Naive B cell (primary cell): ENCODE results near the gene SPRTN. TPM values are rescaled to one million over a fixed set of nuclear protein-coding genes. Genes with fewer than 3 reads are reported as not detected.
"Not testable (repeated sequence)": the region's sequence is repeated elsewhere in the genome, so short reads cannot be mapped to it uniquely, and the experiment has no call there.

Experiments used
- ATAC-seq, 2 donors: fragments of 150-1000 bp; cut with Tn5 transposase; 2 replicates each; pipeline ENCODE4 v1.10.0; 2021; ENCODE audit warnings: low read depth in 2 of 2, mild to moderate bottlenecking in 2 of 2, moderate library complexity in 2 of 2
- DNase-seq: peaks from one replicate; pipeline ENCODE4 v3.0.0; 2022
- H3K27ac Mint-ChIP-seq, 6 donors: one replicate each; pipeline ENCODE4 v1.8.0; 2020 to 2022; ENCODE audit warnings: mild to moderate bottlenecking in 6 of 6, mixed read lengths in 6 of 6, moderate library complexity in 5 of 6, inconsistent platforms in 2 of 6
- H3K27me3 Mint-ChIP-seq, 3 donors: one replicate each; pipeline ENCODE4 v1.8.0; 2021 to 2022; ENCODE audit warnings: mixed read lengths in 3 of 3, mild to moderate bottlenecking in 1 of 3
- H3K36me3 Mint-ChIP-seq, 2 donors: one replicate each; pipeline ENCODE4 v1.8.0; 2020 to 2022; ENCODE audit warnings: mixed read lengths in 2 of 2, inconsistent platforms in 1 of 2, mild to moderate bottlenecking in 1 of 2
- H3K4me1 Mint-ChIP-seq, 3 donors: one replicate each; pipeline ENCODE4 v1.8.0; 2020 to 2022; ENCODE audit warnings: mixed read lengths in 3 of 3, inconsistent platforms in 1 of 3, mild to moderate bottlenecking in 1 of 3, moderate library complexity in 1 of 3
- H3K4me3 Mint-ChIP-seq, 8 donors: one replicate each; pipeline ENCODE4 v1.8.0; 2020 to 2022; ENCODE audit warnings: mild to moderate bottlenecking in 8 of 8, mixed read lengths in 8 of 8, moderate library complexity in 8 of 8, inconsistent platforms in 2 of 8
- H3K9me3 Mint-ChIP-seq, 7 donors: one replicate each; pipeline ENCODE4 v1.8.0; 2020 to 2022; ENCODE audit warnings: mixed read lengths in 7 of 7, mild to moderate bottlenecking in 5 of 7, inconsistent platforms in 2 of 7, moderate library complexity in 1 of 7
- polyA plus RNA-seq, 6 donors: library from polyadenylated mRNA; unstranded; fragments of 300-500 nt; fragmentation: Illumina TruSeq; gene quantifications; one replicate each; pipeline ENCODE4 v1.2.3, GENCODE V29; 2021; ENCODE audit warnings: low read depth in 6 of 6

SPRTN gene
- polyA plus RNA-seq, 6 donors from 2014 or later = 15.6 to 24.7 (median 19.3) TPM

DNA sequence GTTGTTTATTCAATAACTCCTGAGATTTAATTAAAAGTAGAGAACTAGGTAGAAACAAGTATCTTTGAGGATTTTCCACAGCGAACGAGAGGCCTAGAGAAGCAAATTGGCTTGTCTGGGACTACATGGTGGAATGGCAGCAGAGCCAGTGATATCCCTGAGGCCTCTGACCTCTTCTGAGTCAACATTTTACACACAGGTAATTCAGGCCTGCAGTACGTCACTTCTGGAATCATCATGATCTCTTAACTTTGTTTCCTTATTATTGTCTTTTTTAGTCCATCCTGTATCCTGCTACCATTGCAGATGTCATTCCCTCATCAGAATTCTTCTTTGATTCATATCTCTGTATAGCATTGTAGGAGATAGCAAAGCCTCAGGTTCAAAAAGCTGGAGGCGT, 9.9 kb downstream of the SPRTN start:
- H3K9me3 Mint-ChIP-seq = no peaks in the 10 kb centered on the region
- no peaks in the 10 kb centered on the region for H3K27me3 Mint-ChIP-seq
- peaks cover 19 to 36% of the 10 kb centered on the region in 2 donors for H3K36me3 Mint-ChIP-seq
- no peak for DNase-seq
- no peak for ATAC-seq
- peaks cover 0 to 6% (median 0%) of the 10 kb centered on the region in 3 donors for H3K4me1 Mint-ChIP-seq
- no peak overlapping the region for H3K27ac Mint-ChIP-seq
- H3K4me3 Mint-ChIP-seq = no peak overlapping the region

DNA sequence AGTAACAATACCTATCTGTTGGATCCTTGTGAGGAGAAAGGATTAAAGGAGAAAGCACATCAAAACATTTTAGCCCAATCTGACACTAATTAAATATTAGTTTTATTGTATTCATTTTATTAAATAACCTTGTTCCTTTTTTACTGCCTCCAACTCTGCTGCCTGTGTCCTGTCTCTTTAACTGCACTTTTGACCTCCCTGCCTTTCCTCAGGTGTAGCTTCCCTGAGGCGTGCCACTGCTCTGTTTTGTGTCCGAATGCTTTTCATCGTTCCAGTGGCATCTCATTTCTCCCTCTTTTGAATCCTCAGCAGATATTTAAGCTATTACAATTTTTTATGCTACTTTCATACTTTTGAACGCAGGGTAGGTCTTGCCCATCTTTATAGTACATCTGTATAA, 10.3 kb downstream of the SPRTN start:
- Mint-ChIP-seq H3K4me1 (peaks cover 0 to 4% (median 0%) of the 10 kb centered on the region in 3 donors), H3K36me3 (peaks cover 19 to 37% of the 10 kb centered on the region in 2 donors), H3K4me3 (no peak overlapping the region), H3K27ac (no peak overlapping the region), H3K27me3 (no peaks in the 10 kb centered on the region), H3K9me3 (no peaks in the 10 kb centered on the region)
- no peak for ATAC-seq
- no peak for DNase-seq

DNA sequence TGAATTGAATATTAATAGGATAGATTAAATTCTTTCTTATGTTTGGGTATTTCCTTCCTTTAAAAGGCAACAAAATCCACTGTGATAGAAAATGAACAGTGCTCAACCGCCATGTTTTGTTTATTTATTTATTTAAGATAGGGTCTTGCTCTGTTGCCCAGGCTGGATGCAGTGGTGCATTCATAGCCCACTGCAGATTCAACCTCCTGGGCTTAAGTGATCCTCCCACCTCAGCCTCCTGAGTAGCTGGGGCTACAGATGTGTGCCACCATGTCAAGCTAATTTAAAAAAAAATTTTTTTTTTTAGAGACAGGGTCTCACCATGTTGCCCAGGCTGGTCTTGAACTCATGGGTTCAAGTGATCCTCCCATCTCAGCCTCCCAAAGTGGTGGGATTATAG, 10.8 kb downstream of the SPRTN start:
- not testable (repeated sequence) for H3K27me3 Mint-ChIP-seq, H3K4me3 Mint-ChIP-seq, H3K27ac Mint-ChIP-seq

DNA sequence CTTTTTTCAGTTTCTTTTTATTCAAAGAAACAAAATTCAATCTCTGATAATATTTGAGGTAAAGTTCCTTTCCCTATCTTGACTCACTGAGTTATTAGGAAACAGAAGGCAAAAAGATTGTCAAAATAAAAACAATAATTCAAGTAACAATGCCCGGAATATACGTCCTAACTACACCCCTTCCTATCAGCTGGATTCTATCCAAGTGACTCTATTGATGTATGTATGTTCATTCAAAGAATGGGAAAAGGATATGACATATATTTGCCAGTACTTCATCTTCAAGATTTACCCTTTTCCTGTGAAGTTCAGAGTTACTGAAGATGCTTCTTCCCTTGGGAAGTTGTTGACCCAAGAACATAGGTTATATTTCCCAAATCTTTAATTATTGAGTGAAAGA, 13.7 kb downstream of the SPRTN start:
- ATAC-seq = no peak
- peaks cover 0 to 4% (median 0%) of the 10 kb centered on the region in 3 donors for H3K4me1 Mint-ChIP-seq
- H3K36me3 Mint-ChIP-seq = peaks cover 19 to 29% of the 10 kb centered on the region in 2 donors
- no peaks in the 10 kb centered on the region for H3K9me3 Mint-ChIP-seq
- DNase-seq = no peak
- H3K27me3 Mint-ChIP-seq = no peaks in the 10 kb centered on the region
- peak overlapping the region in 1 of 6 donors; percentile 10 for H3K27ac Mint-ChIP-seq
- no peak overlapping the region for H3K4me3 Mint-ChIP-seq

More for the DNA sequence above, 10.8 kb downstream of the SPRTN start:
- DNase-seq, H3K9me3 Mint-ChIP-seq, H3K4me1 Mint-ChIP-seq, ATAC-seq: not testable (repeated sequence)
- peaks cover 19 to 37% of the 10 kb centered on the region in 2 donors for H3K36me3 Mint-ChIP-seq

DNA sequence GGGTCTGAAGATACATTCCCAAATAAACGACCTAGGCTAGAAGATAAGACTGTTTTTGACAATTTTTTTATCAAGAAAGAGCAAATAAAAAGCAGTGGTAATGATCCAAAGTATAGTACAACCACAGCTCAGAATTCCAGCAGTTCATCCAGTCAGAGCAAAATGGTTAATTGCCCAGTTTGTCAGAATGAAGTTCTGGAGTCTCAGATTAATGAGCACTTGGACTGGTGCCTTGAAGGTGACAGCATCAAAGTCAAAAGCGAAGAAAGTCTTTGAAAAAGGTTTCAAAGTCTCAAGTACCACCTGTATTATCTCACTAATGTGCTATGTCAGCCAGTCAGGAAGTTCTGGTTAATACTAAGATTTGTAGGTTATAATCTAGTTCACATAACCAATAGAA, 15.0 kb downstream of the SPRTN start:
- DNase-seq = no peak
- no peak for ATAC-seq
- Mint-ChIP-seq H3K4me1 (peaks cover 0 to 13% (median 9%) of the 10 kb centered on the region in 3 donors), H3K27me3 (no peaks in the 10 kb centered on the region), H3K27ac (no peak overlapping the region), H3K4me3 (no peak overlapping the region), H3K36me3 (peaks cover 19 to 29% of the 10 kb centered on the region in 2 donors), H3K9me3 (no peaks in the 10 kb centered on the region)

DNA sequence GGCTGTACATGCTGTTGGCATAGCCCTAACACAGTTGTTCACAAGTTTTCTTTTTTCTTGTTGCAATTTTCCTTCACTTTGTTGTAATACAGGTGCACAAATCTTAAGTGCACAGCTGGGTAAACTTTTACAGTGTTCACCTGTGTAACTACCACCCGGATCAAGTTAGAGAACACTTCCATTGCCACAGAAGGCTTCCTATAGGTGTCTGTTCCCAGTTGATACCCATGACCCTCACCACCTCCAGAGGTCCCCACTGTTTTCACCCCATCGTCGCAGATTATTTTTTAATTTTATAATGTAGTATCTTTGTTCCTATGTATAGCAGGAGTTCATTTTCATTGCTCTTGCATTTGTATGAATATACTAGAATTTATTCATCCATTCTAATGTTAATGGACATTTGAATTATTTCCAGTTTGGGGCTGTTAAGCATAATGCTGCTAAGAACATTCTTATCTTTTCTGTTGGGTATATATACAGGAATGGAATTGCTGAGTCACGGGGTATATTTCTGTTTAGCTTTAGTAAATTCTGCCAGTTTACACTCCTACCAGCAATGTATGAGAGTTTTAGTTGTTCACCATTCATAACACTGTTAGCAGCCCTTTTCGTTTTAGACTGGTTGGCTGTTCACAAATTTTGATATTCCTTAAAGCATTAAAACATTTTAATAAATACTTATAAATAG, 16.4 kb downstream of the SPRTN start:
- Mint-ChIP-seq H3K9me3 (no peaks in the 10 kb centered on the region), H3K4me1 (peaks cover 0 to 13% (median 9%) of the 10 kb centered on the region in 3 donors), H3K4me3 (no peak overlapping the region), H3K27ac (no peak overlapping the region), H3K27me3 (no peaks in the 10 kb centered on the region), H3K36me3 (peaks cover 12 to 21% of the 10 kb centered on the region in 2 donors)
- DNase-seq (no peak), ATAC-seq (no peak)

DNA sequence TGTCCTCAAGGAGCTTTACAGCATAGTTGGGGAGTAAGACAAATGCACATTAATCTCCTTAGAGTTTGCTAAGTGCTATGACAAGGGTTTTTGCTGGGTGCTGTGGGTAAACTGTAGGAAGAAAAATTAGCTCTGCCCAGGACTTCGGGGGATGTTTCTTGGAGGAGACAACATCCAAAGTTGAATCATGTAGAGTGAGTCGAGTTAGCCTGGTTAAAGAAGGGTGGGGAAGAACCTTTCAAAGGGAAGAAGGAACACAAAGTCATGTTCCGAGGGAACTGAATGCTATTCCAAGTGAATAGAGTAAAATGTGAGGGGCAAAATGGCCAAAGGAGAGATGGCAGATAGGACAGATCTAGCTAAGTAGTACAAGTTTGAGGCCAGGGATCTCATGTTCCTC, 17.1 kb downstream of the SPRTN start:
- no peaks in the 10 kb centered on the region for H3K27me3 Mint-ChIP-seq
- H3K27ac Mint-ChIP-seq = peak overlapping the region in 1 of 6 donors; percentile 86

DNA sequence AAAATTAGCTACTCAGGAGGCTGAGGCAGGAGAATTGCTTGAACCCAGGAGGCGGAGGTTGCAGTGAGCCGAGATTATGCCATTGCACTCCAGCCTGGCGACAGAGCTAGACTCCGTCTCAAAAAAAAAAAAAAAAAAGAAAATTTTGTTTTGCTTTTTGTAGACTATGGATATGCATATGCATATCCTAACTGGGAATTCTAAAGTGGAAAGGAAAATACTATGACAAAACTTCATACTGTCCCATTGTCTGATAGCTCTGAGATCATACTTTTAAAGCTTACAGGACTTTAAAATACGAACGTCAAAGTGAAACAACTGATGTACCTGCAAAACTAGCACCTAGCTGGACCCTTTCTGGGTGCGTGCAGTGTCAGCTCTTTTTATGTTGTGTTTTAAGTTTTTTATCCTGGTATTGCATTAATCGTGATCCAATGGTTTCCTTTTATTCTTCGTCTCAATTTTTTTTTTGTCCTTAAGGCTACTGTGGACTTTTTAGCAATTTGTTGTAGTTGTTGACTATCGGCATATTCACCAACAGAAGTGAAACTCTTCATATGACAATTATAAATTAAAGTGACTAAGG, 19.2 kb downstream of the SPRTN start:
- no peaks in the 10 kb centered on the region for H3K27me3 Mint-ChIP-seq
- H3K9me3 Mint-ChIP-seq = no peaks in the 10 kb centered on the region
- H3K27ac Mint-ChIP-seq = no peak overlapping the region
- peak in 1 of 2 donors; percentile 11 for ATAC-seq
- H3K36me3 Mint-ChIP-seq = peaks cover 6 to 18% of the 10 kb centered on the region in 2 donors
- DNase-seq = no peak
- no peak overlapping the region for H3K4me3 Mint-ChIP-seq
- H3K4me1 Mint-ChIP-seq = peaks cover 0 to 13% (median 9%) of the 10 kb centered on the region in 3 donors

More for the DNA sequence above, 17.1 kb downstream of the SPRTN start:
- Mint-ChIP-seq H3K9me3 (no peaks in the 10 kb centered on the region), H3K4me1 (peaks cover 0 to 13% (median 9%) of the 10 kb centered on the region in 3 donors), H3K36me3 (peaks cover 11 to 21% of the 10 kb centered on the region in 2 donors), H3K4me3 (no peak overlapping the region)
- ATAC-seq (no peak), DNase-seq (no peak)

DNA sequence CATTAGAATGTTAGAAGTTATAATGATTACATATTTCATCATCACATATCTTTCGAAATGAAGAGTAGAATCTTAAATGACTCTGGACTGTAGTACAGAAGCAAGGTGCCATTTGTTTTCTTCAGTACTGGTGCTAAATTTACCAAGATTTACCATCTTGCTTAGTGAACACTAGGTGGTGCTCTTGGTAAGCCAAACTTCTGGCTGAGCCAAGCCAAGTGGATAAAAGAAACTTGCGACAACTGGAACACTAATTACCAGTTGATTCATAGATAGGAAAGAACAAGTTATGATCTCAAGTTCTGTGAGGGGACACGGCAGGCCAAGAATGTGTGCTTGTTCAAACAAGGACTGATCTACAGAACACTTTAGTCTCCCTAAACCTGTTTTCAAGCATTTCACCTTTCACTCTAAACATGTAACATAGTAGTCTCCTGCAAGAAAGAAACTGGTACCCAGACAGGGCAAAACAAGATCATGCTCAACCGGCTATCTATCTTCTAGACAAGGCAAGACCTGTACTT, 19.8 kb downstream of the SPRTN start:
- ATAC-seq (peak; percentile 60 to 86), DNase-seq (peak; percentile 38)
- no peak overlapping the region for H3K4me3 Mint-ChIP-seq
- no peaks in the 10 kb centered on the region for H3K9me3 Mint-ChIP-seq
- H3K27ac Mint-ChIP-seq = peak overlapping the region in 1 of 6 donors; percentile 82
- peaks cover under 1 to 12% of the 10 kb centered on the region in 2 donors for H3K36me3 Mint-ChIP-seq
- no peaks in the 10 kb centered on the region for H3K27me3 Mint-ChIP-seq
- peaks cover 0 to 13% (median 9%) of the 10 kb centered on the region in 3 donors for H3K4me1 Mint-ChIP-seq

DNA sequence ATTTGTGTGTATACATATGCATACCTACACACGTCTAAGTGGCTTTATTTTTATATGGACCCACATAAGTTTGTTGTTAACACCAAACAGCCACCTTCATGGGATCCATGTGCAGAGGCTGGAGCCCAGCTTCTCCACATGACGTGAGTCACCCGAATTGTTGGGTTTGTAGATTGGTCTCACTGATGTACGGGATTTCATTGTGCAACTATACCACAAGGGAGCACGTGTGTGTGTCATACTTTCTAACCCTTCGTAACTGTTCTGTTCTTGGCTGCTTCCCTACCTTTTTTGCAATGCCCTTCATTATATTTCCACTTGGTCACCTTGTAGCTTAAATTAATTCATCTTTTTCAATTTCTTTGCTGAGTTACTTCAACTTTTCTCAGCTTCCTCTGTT, 21.0 kb downstream of the SPRTN start:
- DNase-seq (no peak), ATAC-seq (no peak)
- Mint-ChIP-seq H3K4me3 (no peak overlapping the region), H3K9me3 (no peaks in the 10 kb centered on the region), H3K27ac (peak overlapping the region in 3 of 6 donors; percentile 43 to 89 (median 61)), H3K36me3 (peaks cover 2 to 9% of the 10 kb centered on the region in 2 donors), H3K27me3 (no peaks in the 10 kb centered on the region), H3K4me1 (peaks cover 0 to 13% (median 9%) of the 10 kb centered on the region in 3 donors)

DNA sequence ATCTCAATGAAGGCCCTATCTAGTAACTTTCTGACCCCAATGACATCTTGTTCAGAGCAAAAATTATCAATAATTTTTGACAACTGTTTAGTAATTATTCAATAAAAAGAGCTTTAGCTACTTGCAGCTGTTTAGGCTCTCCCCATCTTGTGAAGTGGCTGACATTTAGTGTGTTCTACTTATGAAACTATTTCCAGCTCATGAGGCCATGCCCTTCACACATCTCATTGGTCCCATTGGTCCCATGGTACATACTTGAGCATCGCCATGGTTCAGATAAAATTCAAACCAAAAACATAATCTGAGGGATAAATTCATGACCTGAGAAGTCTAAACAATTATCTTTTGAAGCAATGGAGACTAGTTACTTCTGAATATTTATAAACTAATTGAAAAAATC, 24.2 kb downstream of the SPRTN start:
- Mint-ChIP-seq H3K36me3 (peaks cover 9 to 10% of the 10 kb centered on the region in 2 donors), H3K4me3 (no peak overlapping the region), H3K4me1 (peaks cover 0 to 8% (median 7%) of the 10 kb centered on the region in 3 donors), H3K9me3 (no peaks in the 10 kb centered on the region), H3K27me3 (no peaks in the 10 kb centered on the region), H3K27ac (peak overlapping the region in 1 of 6 donors; percentile 26)
- ATAC-seq = no peak
- no peak for DNase-seq

DNA sequence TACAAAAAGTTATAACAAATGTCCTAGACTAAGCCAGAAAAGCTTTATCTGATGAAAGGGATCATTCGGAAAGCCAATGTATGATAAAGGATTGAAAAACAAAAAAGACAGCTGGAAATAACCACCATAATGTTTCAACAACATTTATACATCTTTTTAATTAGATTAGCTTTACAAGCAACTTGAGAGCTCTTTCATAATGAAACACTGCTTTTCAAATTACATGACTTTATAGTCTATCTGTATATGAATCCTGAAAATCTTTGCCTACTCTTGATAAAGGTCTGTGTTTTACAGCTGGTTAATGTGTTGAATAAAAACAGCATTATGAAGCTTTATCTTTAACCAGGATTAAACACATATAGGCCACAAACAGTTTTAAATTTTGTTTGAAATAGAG, 25.5 kb downstream of the SPRTN start:
- Mint-ChIP-seq H3K27me3 (no peaks in the 10 kb centered on the region), H3K4me3 (no peak overlapping the region), H3K4me1 (no peaks in the 10 kb centered on the region), H3K9me3 (no peaks in the 10 kb centered on the region), H3K36me3 (peaks cover 9 to 10% of the 10 kb centered on the region in 2 donors), H3K27ac (no peak overlapping the region)
- DNase-seq (no peak), ATAC-seq (no peak)

DNA sequence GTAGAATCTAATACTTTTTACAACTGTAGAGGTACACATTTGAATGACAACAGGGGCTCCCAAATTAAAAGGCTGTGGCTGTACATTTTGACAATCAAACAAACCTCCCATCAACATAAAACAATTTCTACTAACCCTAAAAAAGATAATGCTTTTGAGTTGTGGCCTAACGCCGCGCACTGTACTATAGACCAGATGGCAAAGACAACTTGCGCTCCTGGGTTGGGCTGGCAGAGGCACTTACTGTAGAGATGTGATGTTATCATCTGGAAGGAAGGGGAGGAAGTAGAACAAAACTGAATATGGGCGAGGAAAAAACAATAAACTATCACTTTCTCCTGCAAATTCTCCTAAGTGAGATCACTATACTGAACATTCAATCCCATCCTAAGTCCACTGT, 26.1 kb downstream of the SPRTN start:
- peak overlapping the region in 1 of 6 donors; percentile 78 for H3K27ac Mint-ChIP-seq
- no peaks in the 10 kb centered on the region for H3K27me3 Mint-ChIP-seq
- H3K36me3 Mint-ChIP-seq = peaks cover 9 to 14% of the 10 kb centered on the region in 2 donors
- ATAC-seq (no peak), DNase-seq (no peak)
- peaks cover 0 to 4% (median 2%) of the 10 kb centered on the region in 3 donors for H3K4me1 Mint-ChIP-seq
- no peaks in the 10 kb centered on the region for H3K9me3 Mint-ChIP-seq
- H3K4me3 Mint-ChIP-seq = no peak overlapping the region

DNA sequence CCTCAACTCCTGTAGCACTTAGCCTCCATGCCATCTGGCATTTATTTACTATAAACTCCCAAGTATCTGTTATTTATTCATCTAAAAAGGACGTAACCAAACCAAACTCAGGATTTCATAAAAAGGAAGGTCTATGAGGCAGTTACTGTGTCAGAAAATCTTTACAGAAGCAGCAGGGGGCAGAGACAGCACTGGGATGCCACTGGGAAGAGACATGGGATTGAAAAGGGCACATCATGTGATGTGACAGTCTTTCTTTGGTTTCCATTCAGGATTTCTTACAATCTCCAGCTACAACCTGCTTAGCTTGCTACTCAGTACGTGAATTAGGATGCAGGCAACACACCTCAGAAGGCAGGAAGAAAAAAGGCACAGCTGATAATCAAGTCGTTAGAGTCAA, 31.2 kb downstream of the SPRTN start:
- Mint-ChIP-seq H3K27ac (peak overlapping the region in 2 of 6 donors; percentile 3 to 41), H3K4me3 (no peak overlapping the region), H3K27me3 (no peaks in the 10 kb centered on the region), H3K9me3 (no peaks in the 10 kb centered on the region), H3K36me3 (peaks cover 8 to 14% of the 10 kb centered on the region in 2 donors), H3K4me1 (peaks cover 0 to 6% (median 2%) of the 10 kb centered on the region in 3 donors)
- no peak for ATAC-seq
- DNase-seq = no peak
